Sigmoid colon (tissue), 3 donors: ENCODE results near the gene SUSD1.

Experiments
- CTCF ChIP-seq, 4 experiments: fragments of 450-650 bp in 3 of 4; fragments of 200-600 bp in 1 of 4; IDR thresholded peaks; one replicate each; pipeline ENCODE4 v1.5.1; 2016 to 2019; ENCODE audit warnings: antibody characterized with exemption in 4 of 4, mild to moderate bottlenecking in 3 of 4, moderate library complexity in 2 of 4
- POLR2A ChIP-seq, 2 donors: fragments of 450-650 bp; IDR thresholded peaks; one replicate each; pipeline ENCODE4 v1.6.1; 2016; ENCODE audit warnings: antibody characterized with exemption in 2 of 2, mild to moderate bottlenecking in 2 of 2, moderate library complexity in 2 of 2

GRCh38 chr9:112193572-112194288 is 18.6 kb upstream of the SUSD1 start:
- TF ChIP-seq POLR2A (IDR thresholded peaks at IDR 0.05) (no peak), CTCF (IDR thresholded peaks at IDR 0.05) (no peak)
